ENCODE results near the gene DEPDC4. TPM values are rescaled to one million over a fixed set of nuclear protein-coding genes. Genes with fewer than 3 reads are reported as not detected.
"Not testable (repeated sequence)": the region's sequence is repeated elsewhere in the genome, so short reads cannot be mapped to it uniquely, and the experiment has no call there.

DEPDC4 gene
- total RNA-seq, 4 donors from 2014 or later = 1.2 TPM; not detected in 3

GRCh38 chr12:100225491-100225890 is 41.4 kb downstream of the DEPDC4 start:
- no peak overlapping the region for H3K27ac ChIP-seq
- TF ChIP-seq POLR2A (IDR thresholded peaks at IDR 0.05) (no peak), CTCF (IDR thresholded peaks at IDR 0.05) (no peak), EP300 (IDR thresholded peaks at IDR 0.05) (no peak)
- peaks cover 0 to 56% (median 0%) of the 10 kb centered on the region in 3 donors for H3K36me3 ChIP-seq

GRCh38 chr12:100222173-100222572 is 44.7 kb downstream of the DEPDC4 start:
- not testable (repeated sequence) for H3K4me3 ChIP-seq; H3K4me1 ChIP-seq; H3K27ac ChIP-seq; DNase-seq (ENCODE audit: low spot score in 2 of 2); H3K27me3 ChIP-seq; H3K9me3 ChIP-seq
- peaks cover 0 to 84% (median 0%) of the 10 kb centered on the region in 3 donors for H3K36me3 ChIP-seq
- WGBS, 2 donors = 95 to 99% methylated on average over 6 of the region's 6 CpGs

More at GRCh38 chr12:100225491-100225890, 41.4 kb downstream of the DEPDC4 start:
- no peaks in the 10 kb centered on the region for H3K27me3 ChIP-seq
- H3K9me3 ChIP-seq = no peaks in the 10 kb centered on the region
- DNase-seq (ENCODE audit: low spot score in 2 of 2) = no peak
- no peaks in the 10 kb centered on the region for H3K4me1 ChIP-seq
- H3K4me3 ChIP-seq = no peak overlapping the region

GRCh38 chr12:100221523-100221922 is 45.4 kb downstream of the DEPDC4 start:
- Histone ChIP-seq H3K36me3 (peaks cover 0 to 84% (median 0%) of the 10 kb centered on the region in 3 donors), H3K9me3 (no peaks in the 10 kb centered on the region), H3K4me1 (no peaks in the 10 kb centered on the region), H3K27me3 (no peaks in the 10 kb centered on the region), H3K27ac (no peak overlapping the region), H3K4me3 (no peak overlapping the region)
- no peak for DNase-seq (ENCODE audit: low spot score in 2 of 2)
- 85 to 92% methylated on average over 3 of the region's 3 CpGs for WGBS, 2 donors
- TF ChIP-seq POLR2A (IDR thresholded peaks at IDR 0.05) = no peak
- TF ChIP-seq EP300 (IDR thresholded peaks at IDR 0.05) = no peak
- TF ChIP-seq CTCF (IDR thresholded peaks at IDR 0.05) = no peak

GRCh38 chr12:100219328-100220109 is 47.4 kb downstream of the DEPDC4 start:
- DNase-seq (ENCODE audit: low spot score in 2 of 2) = no peak
- WGBS, 2 donors = 86 to 88% methylated on average over 5 of the region's 5 CpGs
- peaks cover 0 to 77% (median 0%) of the 10 kb centered on the region in 3 donors for H3K36me3 ChIP-seq
- TF ChIP-seq EP300 (IDR thresholded peaks at IDR 0.05) (no peak), POLR2A (IDR thresholded peaks at IDR 0.05) (no peak), CTCF (IDR thresholded peaks at IDR 0.05) (no peak)
- no peak overlapping the region for H3K4me3 ChIP-seq
- peaks cover 0 to 4% (median 0%) of the 10 kb centered on the region in 4 donors for H3K4me1 ChIP-seq
- no peaks in the 10 kb centered on the region for H3K27me3 ChIP-seq
- no peaks in the 10 kb centered on the region for H3K9me3 ChIP-seq
- no peak overlapping the region for H3K27ac ChIP-seq

GRCh38 chr12:100216337-100216736 is 50.5 kb downstream of the DEPDC4 start:
- TF ChIP-seq CTCF (IDR thresholded peaks at IDR 0.05) = no peak
- TF ChIP-seq EP300 (IDR thresholded peaks at IDR 0.05) = no peak
- no peak for TF ChIP-seq POLR2A (IDR thresholded peaks at IDR 0.05)
- H3K4me1 ChIP-seq = peaks cover 0 to 4% (median 0%) of the 10 kb centered on the region in 4 donors
- H3K9me3 ChIP-seq = no peaks in the 10 kb centered on the region
- no peak for DNase-seq (ENCODE audit: low spot score in 2 of 2)
- peaks cover 0 to 73% (median 3%) of the 10 kb centered on the region in 3 donors for H3K36me3 ChIP-seq
- no peak overlapping the region for H3K27ac ChIP-seq
- H3K4me3 ChIP-seq = no peak overlapping the region
- WGBS, 2 donors = 90 to 95% methylated on average over 4 of the region's 4 CpGs
- H3K27me3 ChIP-seq = no peaks in the 10 kb centered on the region

Measured in tibial nerve (tissue), 4 donors.